Measurements from ENCODE around the gene TASL.

The TASL gene

GRCh38 chrX:30582664-30583063, 5.1 kb upstream of the TASL start:
- no peak for TF ChIP-seq CTCF (IDR thresholded peaks at IDR 0.05; ENCODE audit: insufficient read depth, low read length, missing control alignments)
- CTCF ChIA-PET = interaction anchor here (1.8 kb wide), 1 partner anchor 12 kb away, joined by 6 read pairs; no protein-coding TSS in a partner anchor
- DNase-seq (ENCODE audit: low read depth, low spot score) = no peak
- no peak overlapping the region for H3K4me3 ChIP-seq (ENCODE audit: low read depth, low read length)
- POLR2A ChIA-PET = no interaction called here

DNA sequence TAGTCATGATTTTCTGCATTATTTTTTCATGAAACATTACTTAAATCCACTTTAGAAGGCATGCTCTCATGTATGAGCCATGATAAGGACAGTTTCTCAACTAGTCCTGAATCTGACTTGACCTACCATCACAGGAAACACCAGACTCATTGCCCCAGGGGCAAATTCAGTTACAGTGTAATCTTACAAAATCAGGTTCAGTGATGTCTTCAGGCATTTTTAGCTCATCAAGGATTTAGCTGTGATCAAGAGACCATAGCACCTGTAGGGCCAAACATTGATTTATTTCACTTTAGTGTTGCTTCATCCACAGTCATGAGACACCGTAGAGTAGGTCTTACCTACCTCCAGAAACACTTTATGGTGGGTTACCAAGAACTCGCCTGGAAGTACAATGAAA, 3.1 kb upstream of the TASL start:
- no peak for DNase-seq (ENCODE audit: low read depth, low spot score)
- CTCF ChIA-PET = interaction anchor here (0.9 kb wide), 1 partner anchor 10 kb away, joined by 3 read pairs; no protein-coding TSS in a partner anchor
- POLR2A ChIA-PET = no interaction called here
- no peak for TF ChIP-seq CTCF (IDR thresholded peaks at IDR 0.05; ENCODE audit: insufficient read depth, low read length, missing control alignments)
- H3K4me3 ChIP-seq (ENCODE audit: low read depth, low read length) = no peak overlapping the region

DNA sequence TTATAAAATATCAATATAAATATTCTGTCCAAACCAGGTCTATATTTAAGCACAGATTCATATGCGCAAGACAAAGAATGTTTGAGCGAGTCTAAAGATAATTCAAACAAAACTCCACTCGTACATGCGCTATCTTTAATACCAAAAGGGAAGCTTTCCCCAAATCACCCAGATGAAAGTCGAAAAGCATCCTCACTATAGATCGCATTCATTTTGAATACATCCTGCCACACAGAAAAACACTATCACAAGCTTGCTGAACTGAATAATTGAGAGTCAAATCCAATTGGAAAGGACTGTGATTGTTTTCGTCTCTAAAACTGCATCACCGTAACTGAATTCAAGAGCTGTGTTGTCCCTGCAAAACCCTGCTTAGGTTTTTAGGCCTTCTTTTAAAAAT, 685 bp downstream of the TASL start:
- DNase-seq (ENCODE audit: low read depth, low spot score) = no peak
- POLR2A ChIA-PET = no interaction called here
- no peak overlapping the region for H3K4me3 ChIP-seq (ENCODE audit: low read depth, low read length)
- TF ChIP-seq CTCF (IDR thresholded peaks at IDR 0.05; ENCODE audit: insufficient read depth, low read length, missing control alignments) = no peak
- CTCF ChIA-PET = no interaction called here

- H3K4me3 ChIP-seq (ENCODE audit: low read depth, low read length) = no peak overlapping the region
- CTCF ChIA-PET = no interaction called here
- no peak for DNase-seq (ENCODE audit: low read depth, low spot score)
- POLR2A ChIA-PET = no interaction called here
- no peak for TF ChIP-seq CTCF (IDR thresholded peaks at IDR 0.05; ENCODE audit: insufficient read depth, low read length, missing control alignments)
Observed at GRCh38 chrX:30573125-30573524, 4.4 kb downstream of the TASL start.

GRCh38 chrX:30572678-30573077, 4.9 kb downstream of the TASL start:
- ChIA-PET POLR2A (no interaction called here), CTCF (interaction anchor here (0.9 to 2.1 kb wide), 3 partner anchors 129 to 143 kb away, joined by 3 to 9 read pairs (median 3); no protein-coding TSS in a partner anchor)
- no peak for DNase-seq (ENCODE audit: low read depth, low spot score)
- no peak overlapping the region for H3K4me3 ChIP-seq (ENCODE audit: low read depth, low read length)
- TF ChIP-seq CTCF (IDR thresholded peaks at IDR 0.05; ENCODE audit: insufficient read depth, low read length, missing control alignments) = no peak

DNA sequence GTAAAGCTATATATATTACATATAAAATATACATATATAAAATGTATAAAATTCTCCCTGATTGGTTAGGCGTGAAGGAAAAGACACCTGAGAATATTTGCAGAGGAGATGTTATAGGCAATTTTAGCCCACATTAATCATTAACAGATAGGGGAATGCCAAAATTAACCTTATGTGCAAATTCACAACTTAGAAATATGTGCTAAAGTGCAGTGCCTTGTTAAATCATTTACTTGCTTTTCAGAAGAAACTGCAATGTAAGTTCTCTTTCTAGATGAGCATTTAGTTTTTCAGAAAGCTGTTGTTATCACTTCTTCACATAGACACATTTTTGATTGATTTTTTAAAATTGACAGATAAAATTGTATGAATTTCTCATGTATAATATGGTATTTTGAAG, 5.6 kb downstream of the TASL start:
- ChIA-PET CTCF (interaction anchor here (0.9 to 2.1 kb wide), 7 partner anchors 37 to 164 kb away, joined by 3 to 11 read pairs (median 3); no protein-coding TSS in a partner anchor), POLR2A (no interaction called here)
- no peak for TF ChIP-seq CTCF (IDR thresholded peaks at IDR 0.05; ENCODE audit: insufficient read depth, low read length, missing control alignments)
- no peak for DNase-seq (ENCODE audit: low read depth, low spot score)
- H3K4me3 ChIP-seq (ENCODE audit: low read depth, low read length) = no peak overlapping the region

All from AG04449 (cell line).